Posterior cingulate gyrus (tissue), 11 donors: ENCODE results near the gene SMOC2.
"Not testable (repeated sequence)": the region's sequence is repeated elsewhere in the genome, so short reads cannot be mapped to it uniquely, and the experiment has no call there.

Experiments used
- DNase-seq, 10 donors: peaks; one replicate each; pipeline versions ENCODE4 v3.0.0 to v3.0.0-alpha.2; 2020 to 2021; ENCODE audit warnings: mixed read lengths in 3 of 10
- intact Hi-C: fragments of 100-400 bp; cut with DNase I; formaldehyde crosslinking; loops from one replicate; pipeline ENCODE4 v1.15.1; 2023

The SMOC2 gene

DNA sequence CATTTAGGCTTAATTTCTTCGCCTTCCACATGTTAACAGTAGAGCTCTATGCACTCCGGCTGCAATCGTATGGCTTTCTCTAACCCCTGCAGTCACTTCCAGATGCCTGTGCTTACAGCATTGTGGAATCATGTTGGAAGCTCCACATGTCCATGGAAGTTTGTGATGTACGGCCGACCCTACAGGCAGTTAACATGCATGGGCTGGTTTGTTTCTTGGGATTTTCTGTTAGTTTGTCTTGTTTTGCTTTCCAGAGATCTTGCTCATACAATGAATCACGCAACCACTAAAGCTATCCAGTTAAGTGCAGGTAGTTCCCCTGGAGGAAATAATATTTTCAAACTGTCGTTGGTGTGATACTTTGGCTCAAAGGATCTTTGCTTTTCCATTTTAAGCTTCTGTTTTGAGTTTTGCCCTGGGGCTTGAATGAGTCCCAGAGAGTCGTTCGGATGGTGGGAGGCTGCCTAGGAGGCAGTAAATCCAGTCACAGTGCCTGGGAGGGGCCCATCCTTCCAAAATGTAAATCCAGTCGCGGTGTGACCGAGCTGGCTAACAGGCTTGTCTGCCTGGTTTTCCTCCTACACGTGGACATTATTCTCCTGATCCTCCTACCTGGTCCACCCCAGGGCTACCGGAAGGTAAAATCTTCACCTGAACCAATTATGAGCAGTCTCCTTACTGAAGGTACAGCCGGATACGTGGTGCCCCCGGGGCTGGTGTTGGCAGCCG, 225.9 kb downstream of the SMOC2 start:
- DNase-seq: no peak
- intact Hi-C loops: no loop called here

DNA sequence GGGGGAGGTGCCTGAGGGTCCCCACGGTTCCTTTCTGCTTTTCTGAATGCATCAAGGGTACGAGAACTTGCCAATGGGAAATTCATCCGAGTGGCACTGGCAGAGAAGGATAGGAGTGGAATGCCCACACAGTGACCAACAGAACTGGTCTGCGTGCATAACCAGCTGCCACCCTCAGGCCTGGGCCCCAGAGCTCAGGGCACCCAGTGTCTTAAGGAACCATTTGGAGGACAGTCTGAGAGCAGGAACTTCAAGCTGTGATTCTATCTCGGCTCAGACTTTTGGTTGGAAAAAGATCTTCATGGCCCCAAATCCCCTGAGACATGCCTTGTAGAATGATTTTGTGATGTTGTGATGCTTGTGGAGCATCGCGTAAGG, 226.4 kb downstream of the SMOC2 start:
- intact Hi-C loops: no loop called here
- DNase-seq: no peak

DNA sequence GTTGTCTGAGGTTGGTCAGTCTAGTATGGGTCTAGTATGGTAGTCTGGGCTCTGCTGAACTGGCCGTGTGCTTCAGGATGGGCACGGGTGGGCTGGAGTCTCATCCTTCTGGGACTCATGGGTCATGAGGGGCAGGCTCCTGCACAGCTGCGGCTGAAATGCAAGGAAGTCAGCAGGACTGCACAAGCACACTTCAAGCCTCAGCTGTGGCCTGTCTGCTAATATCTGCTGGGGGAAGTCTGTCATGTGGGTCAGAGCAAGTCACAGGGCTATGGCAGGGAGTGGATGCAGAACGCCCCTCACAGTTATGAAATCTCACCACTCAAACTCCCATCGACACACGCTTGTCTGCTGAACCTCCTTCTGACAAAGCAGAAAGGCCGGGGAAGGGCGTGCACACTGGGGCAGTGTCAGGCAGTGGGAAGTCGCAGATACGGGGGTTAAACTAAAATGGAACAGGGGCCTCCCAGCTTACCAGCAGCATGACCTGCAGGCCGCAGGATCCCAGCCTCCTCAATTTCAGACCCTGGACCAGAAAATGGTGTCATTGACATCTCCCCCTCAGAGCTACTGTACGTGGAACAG, 229.5 kb downstream of the SMOC2 start:
- DNase-seq: peak in 1 of 10 donors; percentile 68
- intact Hi-C loops: no loop called here

DNA sequence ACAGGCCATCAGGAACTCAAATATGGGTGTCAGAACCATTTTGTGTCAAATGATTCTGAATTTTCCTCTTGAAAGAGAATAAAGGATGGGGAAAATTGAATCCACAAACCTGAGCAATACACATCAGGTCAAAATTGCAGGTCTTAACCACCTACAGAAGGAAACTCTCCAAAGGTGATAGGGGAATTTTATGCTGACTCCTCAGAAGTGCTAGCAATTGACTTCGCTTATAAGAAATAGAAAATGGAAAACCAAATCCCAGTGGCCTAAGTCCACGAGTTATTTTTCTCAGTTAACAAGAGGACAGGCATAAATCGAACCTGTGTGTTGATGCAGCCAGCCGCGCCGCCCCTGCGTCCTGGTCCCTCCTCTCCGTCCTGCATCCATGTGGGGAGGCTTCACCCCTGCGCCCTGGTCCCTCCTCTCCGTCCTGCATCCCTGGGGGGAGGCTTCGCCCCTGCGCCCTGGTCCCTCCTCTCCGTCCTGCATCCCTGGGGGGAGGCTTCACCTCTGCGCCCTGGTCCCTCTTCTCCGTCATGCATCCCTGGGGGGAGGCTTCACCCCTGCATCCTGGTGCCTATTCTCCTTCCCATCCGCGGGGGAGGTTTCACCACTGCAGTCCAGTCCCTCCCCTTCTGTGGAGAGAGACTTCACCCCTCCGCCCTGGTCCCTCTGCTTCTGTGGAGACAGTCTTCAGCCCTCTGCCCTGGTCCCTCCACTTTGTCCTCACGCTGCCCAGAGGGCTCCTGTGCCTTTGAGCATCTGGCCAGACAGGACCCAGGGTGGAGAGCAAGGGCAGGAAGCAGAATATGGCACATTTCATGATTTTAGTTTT, 230.3 kb downstream of the SMOC2 start:
- intact Hi-C loops: no loop called here
- peak in 1 of 10 donors; percentile 33 for DNase-seq

DNA sequence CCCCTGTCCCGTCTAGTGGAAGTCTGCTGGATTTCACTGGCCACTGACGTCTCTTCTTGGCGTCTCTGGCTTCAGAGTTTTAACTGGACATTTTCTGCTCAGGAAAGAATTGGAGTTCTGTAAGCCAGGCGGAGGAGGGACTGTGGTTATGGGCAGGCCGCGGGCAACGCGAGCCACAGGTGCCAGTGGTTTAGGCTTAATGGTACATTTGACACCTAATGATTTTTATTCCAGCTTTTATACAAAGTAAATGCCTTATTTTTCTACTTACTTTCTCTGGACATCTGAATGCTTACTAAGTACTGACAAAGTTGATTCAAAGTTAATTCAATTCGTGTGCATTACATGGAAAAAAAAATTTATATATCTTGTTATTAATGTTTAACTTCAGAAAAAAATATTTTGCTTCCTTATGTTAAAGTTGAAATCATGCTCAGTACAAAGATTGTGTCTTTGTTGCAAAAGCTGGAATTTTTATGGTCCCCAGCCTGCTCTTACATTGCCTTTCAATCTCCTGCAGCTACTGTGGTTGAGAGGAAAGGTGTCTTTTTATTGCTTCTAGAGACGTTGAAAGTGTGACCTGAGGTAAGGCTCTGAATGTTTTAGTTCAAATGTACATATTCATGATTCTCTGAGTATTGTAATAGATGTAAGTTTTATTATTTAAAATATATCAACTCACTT, 231.0 kb downstream of the SMOC2 start:
- intact Hi-C loops: no loop called here
- DNase-seq: no peak

DNA sequence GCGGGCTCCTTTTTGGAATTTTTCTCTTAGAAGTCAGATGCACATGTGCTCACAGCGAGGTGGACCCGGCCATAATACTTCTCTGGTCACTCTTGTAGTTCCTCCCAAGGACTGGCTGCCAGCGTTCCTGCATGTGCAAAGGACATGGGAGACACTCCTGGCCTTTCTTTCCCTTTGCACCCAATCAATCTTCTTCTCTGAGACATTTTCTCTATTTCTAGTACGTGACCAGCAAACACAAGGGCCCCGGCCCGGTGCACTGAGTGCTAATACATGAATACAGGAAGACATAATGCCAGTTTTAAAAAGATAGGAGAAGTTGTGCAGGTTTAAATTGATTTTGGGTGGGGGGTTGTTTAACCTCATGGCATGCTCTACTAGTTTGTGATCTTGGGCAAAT, 233.6 kb downstream of the SMOC2 start:
- intact Hi-C loops: no loop called here
- no peak for DNase-seq

DNA sequence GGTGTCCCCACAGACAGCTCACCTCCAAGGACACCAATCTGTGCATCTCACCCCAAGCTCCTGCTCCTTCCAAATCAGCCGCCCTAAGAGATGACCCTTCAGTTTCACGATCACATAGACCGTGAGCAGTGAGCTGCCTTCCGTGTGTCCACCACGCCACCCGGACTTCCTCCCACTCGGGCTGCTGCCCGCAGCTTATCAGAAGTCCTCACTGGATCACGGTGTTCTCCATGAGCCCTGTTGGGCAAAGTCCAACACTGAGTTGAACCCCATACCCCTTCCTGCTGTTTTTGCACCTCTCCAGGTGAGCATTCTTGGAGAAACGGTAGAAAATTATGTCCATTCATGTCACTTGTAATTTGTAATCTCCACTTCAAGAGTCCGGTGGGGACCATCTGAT, 234.4 kb downstream of the SMOC2 start:
- intact Hi-C loops: no loop called here
- DNase-seq: peak in 1 of 10 donors; percentile 62

DNA sequence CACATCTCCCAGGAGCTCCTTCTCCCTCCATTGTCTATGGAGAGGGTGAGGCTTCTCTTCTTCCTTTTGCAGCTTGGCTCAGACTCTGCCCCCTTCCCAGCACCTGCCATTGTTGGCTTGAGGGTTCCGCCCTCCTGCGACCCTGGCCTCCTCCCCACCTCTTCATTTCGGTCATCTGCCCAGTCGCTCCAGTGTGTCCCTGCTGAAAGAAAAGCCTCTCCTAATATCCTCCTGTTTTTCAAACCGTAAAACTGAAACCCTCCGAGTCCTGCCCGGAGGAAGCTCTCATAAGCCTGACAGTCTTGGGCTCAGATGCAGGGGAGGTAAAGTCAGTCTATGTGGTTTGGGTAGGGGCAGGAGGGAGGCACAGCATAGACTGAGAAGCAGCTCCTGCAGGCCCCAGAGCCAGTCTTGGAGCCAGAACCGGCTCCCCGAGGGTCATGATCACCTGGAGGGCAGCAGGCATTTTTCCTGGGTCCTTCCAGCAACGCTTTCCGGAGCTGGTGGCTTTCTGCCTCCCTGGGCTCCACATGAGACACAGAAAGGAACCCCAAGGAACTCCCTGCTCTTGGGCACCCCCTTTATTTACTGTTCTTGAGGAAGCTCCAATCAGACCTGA, 235.1 kb downstream of the SMOC2 start:
- DNase-seq: peak in 1 of 10 donors; percentile 61
- intact Hi-C loops: no loop called here

DNA sequence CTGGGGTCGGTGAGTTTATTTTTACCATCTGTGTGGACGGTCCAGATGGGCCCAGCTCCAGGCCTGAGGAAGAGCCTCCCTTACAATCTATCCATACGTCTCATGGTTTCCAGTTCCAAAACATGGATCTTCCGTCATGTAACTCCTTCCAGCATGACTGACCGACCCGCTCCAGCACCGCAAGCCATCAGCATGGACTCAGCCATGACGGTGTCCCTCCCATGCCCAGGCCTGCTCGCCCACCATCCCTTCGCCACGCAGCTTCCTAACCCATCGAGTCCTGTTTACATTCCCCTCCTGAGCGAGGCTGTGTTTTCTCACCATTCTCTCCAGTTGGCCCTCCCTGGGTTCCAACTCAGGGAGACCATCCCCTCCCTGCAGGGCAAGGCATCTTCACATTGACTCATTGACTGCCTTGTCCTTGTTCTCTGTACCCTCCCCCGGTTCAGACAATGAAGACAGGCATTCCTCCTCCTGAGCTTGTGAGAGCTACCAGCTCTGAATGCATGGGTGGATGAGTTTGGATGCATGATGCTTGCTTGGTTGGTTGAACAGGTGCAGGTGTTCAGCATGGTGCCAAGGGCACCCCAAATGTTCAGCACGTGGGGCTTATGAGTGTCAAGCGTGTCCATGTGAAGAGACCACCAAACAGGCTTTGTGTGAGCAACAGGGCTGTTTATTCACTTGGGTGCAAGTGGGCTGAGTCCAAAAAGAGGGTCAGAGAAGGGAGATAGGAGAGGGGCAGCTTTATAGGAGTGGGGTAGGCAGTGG, 235.8 kb downstream of the SMOC2 start:
- DNase-seq: peak in 1 of 10 donors; percentile 68
- intact Hi-C loops: no loop called here

DNA sequence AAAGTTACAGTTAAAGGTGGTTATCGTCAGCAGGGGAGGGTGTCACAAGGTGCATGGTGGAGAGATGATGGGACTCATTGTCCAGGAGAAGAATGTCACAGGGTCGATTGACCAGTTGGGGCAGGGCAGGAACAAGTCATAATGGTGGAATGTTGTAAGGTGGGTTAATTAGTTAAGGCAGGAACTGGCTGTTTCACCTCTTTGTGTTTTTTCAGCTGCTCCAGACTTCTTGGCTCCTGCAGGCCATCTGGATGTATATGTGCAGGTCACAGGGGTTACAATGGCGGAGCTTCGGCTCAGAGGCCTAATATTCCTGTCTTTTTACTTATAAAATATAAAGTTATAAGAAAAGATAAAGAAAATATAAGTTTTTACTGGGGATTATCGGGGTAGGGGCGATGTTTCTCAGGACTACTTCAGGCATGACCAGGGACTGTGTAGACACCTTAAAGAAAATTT, 236.4 kb downstream of the SMOC2 start:
- intact Hi-C loops: not testable (repeated sequence)

DNA sequence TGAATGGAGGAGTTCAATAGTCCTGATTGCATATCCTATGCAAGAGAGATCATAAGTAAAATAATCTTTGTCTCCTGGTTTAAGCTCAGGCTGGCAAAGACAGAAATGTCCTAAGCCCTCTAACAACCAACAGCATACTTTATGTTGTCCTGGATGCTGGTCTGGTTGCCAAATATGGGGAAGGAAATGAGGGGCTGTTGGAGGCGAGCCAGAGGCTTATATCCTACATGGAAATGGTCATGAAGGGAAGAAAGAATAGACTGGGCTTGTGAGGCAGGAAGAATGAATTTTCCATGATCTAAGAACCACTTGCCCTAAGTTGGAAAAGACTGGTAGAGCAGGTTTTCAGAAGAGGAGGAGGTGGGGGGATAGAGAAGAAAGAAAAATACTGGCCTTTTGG, 237.1 kb downstream of the SMOC2 start:
- intact Hi-C loops: no loop called here
- no peak for DNase-seq

More for the DNA sequence above, 236.4 kb downstream of the SMOC2 start:
- DNase-seq: not testable (repeated sequence)

DNA sequence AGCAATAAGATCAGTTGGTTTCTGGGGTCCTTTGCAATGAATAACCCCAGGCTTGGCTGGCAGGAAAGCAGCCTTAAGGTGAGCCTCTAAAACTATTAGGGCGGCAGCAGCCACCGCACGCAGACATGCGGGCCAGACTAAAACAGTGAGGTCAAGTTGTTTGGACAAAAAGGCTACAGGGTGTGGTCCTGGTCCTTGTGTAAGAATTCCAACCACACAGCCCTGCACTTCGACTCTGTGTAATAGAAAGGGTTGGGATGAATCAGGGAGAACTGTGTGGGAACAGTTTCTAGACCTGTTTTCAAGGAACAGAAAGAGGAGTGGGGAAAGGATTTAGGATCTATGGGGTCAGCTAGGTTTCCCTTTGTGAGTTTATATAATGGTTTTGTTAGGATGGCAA, 237.6 kb downstream of the SMOC2 start:
- intact Hi-C loops: no loop called here
- peak in 1 of 10 donors; percentile 37 for DNase-seq

DNA sequence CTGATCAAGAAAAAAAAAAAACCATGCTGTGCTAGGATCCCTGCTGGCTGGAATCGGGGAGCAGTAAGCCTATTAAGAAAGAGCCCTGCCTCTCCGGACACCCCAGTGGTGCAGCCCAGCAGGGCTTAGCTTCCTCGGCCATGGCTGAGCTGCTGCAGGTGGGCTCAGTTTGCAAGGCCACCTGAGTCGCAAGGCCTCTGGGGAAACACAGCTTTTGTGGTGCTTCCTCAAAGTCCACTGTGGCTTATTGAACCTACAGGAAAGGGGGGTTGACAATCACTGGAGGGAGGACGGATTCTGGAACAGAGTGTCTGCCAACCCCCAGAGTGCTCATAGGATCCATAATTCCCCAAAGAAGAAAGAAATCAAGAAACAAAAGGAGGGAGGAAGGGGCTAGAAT, 240.8 kb downstream of the SMOC2 start:
- intact Hi-C loops: no loop called here
- DNase-seq: no peak

DNA sequence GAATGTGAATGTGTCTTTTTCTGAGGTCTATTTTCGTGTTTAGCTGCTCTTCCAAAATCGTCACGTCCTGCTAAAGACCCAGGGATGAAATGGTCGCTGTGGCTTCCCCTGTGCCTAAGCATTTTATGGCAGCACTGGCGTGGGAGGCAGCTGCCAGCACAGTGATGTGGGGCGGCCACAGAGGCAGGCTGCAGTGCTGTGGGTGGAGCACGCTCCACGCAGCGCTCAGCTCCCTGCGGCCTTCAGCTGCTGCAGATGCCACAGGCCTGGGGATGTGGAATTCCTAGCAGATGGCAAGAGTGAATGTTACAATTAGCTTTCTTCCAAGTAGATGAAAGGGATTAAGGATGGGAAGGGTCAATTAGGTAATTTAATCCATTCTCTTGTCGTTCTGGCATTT, 242.6 kb downstream of the SMOC2 start:
- intact Hi-C loops: no loop called here
- DNase-seq: peak in 7 of 10 donors; percentile 30 to 92 (median 41)

DNA sequence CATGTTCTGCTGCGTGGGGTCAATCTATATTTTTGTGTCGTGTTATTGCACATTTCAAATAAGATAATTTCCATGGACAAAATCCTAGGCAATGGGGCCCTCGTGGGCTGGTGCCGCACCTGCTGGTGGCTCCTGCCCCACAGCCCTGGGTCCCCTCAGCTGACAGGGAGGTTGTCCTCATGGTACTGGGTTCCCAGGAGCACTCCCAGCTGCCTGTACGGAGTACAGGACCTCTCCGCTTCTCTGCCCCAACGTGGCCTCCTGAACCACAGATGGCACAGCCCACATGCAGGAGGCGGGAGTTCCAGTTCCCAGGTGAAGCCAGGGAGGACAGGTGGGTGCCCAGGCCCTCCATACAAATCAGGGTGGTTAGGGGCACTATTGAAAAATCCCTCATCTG, 243.5 kb downstream of the SMOC2 start:
- DNase-seq: no peak
- intact Hi-C loops: no loop called here

DNA sequence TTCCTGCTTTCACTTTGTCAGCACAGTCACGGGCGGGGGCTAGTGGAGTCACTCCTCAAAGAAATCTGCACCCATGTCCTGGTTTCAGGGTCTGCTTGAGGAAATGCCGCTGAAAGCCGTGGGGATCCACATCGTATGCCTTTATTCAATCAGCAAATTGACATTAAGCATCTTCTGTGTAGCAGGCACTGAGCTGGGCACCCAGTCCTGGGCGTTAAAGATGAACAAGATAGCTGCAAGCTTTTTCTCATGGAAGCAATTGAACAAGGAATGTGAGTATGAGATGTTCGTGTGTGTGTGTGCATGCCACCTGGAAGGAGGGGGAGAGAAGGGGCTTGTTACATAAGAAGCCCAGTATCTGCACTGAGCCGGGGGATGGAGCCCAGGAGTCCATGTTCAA, 243.9 kb downstream of the SMOC2 start:
- no peak for DNase-seq
- intact Hi-C loops: no loop called here

DNA sequence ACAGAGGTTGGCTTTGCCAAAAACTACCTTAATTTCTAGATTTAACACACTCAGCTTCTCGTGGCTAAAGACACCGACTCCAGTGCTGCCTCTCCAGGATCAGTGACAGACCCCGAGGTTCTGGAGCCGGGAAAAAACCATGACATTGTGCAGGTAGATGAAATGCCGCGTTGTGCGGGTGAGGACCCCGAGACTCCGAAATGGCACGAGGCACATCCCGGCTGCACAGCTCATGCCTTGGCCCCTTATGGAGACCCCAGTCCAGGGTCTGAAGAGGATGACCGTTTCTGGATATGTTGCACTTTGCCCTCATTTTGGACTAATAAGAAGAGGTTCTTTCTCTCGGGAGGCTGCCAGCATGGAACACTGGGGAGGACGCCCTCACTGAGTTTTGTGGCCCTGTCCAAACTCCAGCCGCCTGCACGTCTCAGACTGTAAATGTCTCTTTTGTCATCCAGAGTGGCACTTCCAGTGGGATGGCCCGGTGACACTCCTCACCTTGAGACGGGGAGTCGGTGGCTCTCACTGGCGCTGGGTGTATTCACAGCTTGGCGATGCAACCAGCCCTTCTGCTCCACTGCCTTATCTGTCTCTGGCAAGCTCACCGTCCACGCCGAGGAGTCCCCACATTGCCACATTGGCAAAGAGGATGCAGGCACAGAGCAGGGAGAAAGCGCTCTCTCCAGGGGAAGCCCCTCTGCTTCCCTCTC, 245.2 kb downstream of the SMOC2 start:
- DNase-seq: peak in 1 of 10 donors; percentile 59
- intact Hi-C loops: no loop called here

DNA sequence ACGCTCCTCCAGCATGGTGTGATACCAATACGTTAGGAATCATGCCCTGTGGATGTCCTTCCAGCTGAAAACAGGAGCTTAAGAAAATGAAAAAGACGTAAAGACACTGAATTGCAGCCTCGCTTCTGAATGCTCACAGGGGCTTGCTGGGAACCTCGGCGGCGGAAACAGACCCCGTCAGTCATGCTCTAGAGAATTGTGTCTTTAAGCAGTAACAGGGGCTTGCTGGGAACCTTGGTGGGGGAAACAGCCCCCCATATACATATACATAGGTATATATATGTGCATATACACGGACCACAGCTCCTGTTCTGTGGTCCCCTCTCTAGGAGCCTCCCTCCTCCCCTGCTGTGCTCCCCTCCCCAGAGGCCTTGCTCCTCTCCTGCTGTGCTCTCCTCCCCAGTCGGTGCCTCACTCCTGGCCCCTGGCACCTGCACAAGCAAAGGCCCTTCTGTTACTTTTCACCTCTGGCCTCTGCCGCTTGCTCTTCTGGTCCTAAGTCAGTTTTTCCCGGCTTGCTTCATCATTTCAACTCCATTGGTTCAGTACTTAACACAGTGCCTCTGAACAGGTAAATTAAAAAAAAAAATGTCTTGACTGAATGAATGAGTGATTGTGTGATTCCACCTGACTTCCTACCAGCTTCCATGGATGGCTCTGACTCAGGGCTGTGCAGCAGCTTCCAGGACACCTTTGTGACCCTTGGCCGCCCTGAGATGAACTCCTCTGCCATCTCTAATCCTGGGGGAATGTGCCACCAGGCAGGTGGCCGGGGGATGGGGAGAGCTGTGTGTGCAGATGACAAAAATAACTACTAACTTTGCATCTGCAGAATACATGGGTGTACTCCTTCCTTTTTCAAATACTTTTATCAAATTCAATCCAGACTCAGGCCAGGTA, 246.1 kb downstream of the SMOC2 start:
- intact Hi-C loops: no loop called here
- peak in 1 of 10 donors; percentile 29 for DNase-seq
